ENCODE results near the gene CAPN13.

The CAPN13 gene

DNA sequence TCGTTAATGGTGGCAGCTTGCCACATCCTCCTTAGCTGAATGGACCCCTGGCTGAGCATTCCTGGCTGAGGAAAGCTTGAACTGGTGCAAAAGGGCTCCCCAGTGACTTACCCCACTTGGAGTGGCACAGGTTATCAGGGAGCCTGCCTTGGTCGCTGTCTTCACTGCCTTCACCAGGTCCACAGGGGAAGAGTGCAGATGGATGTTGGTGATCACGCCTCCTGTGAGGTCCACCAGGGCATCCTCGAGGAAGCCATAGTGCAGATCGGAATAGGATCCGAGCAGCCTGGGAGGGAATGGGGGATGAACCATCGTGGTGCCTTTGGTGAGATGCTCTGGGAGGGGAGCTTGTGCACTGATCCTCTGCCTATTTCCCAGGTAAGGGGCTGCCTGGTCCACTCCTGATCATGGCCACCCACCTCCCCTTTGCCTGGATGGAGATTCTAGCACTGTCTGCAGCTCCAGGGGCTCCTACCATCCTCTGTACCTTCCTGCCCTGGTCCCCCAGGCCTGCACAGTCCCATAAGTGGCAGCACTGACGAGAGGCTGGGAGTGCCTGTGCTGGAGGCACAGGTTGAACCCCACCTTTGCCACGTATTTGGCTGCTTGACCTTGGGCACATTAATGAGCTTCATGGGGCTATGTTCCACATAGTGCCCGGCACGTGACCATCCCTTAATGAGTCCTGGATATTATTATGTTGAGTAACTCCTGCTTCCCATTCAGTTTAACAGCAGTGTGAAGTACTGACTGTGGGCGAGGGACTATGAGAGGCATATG, 43.0 kb downstream of the CAPN13 start:
- DNase-seq = no peak

DNA sequence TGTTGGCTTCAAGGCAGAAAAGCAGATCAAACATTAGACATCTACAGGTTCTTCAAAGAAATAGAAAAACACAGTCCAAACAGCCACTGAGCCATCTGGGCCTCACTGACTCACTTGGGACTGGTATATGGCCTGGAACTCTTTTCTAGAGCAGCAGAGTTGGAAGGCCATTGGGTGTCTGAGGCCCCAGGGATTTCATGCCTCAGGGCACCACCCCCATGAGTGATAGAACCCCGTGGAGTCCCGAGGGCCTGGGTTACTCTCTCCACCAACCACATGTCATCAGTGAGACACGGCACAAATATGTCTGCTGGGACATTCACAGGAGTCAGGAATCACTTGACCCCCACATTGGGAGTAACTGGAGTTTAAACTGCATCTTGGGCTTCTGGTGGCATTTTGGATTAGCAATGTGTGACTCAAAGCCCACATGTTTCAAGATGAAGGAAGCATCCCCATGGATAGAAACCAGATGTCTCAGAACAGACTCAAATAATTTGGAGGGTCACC, 44.0 kb downstream of the CAPN13 start:
- no peak for DNase-seq

DNA sequence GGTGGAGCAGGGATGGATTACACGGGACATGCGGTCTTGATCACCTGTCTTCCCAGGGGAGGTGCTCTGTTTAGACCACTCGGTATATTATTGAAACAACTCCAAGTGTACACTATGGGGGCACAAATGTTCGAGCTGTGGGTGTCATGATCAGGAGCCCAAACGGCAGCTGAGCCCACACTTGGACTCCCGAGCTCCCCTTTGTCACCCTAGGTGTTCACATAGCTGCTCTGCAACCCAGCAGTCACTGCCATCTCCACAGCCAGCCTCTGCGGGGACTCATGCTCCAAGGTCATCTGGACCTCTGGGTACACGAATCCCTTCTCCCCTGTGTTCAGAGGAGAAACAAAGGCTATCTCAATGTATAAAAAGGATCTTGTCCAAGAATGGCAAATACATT, 46.0 kb downstream of the CAPN13 start:
- no peak for DNase-seq

DNA sequence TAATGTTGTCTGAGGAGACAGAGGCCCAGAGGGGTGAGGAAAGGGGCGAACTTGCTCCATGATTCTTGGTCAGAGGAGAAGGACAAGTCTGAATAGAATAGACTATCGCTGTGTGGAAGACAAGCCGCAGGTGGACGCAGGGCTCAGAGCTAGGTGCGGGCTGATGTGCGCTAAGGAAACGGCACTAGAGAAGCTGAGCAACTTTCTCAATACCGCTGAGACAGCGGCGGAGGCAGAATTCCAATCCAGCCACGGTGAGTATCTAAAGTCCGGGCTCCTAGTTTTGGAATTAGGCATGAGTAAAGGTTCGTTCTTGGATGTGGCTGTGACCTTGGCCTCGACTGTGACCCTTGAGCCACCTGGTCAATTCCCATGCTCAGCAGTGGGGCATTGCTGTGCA, 47.8 kb downstream of the CAPN13 start:
- no peak for DNase-seq

DNA sequence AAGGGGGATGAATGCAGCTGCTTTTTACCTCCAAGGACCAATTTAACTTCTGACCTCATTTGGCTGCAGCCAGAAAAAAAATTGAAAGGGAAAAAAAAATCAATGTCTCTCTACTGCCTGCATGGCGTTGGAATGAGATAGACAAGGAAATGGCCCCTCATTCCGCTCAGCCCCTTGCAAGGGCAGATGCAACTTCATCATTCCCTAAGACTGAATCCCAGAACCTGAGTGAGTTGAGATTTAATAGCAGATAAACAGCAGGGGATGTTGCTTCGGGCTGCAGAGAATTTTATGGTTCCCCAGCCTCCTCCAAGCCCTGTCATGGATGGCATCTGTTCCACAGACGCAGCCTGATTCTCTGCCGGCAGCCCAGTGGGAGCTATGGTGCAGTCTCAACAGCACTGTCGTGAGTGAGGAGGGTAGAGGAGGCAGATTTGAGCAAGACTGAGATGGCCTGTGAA, 49.0 kb downstream of the CAPN13 start:
- no peak for DNase-seq

DNA sequence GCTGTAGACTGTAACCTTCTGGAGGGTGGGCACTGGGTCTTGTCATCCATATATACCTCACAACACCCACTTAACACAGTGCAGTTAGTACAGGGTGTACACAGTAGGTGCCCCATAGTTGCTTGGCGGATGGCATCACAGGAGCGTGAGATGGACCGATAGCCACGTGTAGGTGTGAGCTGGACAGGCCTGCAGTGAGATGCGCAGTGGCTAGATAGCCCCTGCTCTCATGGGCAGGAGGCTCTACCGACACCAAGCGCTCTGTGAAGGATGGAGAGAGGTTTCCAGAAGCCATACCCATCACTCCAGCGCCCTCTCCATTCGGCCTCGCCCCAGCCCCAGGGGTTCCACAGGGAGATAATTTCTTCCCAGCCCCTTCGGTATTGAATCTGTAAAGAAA, 49.5 kb downstream of the CAPN13 start:
- DNase-seq = no peak

DNA sequence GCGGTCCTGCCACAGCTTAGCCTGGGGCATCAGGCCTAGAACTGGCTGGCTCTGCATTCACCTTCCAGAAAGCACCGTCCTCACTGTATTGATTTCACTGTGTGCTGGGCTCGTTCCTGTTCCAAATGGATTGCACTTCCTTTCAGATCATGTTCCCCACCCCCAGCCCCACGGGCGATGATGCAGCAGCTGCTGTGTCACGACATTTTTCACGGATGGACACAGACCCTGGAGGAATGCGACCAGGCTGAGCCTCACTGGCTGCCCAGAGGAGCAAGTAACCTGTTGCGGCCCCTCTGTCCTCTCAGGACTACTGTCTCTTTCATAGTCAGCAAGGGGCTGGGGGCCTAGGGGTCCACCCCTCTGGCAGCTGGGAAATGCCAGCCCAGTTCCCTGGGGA, 50.3 kb downstream of the CAPN13 start:
- no peak for DNase-seq

DNA sequence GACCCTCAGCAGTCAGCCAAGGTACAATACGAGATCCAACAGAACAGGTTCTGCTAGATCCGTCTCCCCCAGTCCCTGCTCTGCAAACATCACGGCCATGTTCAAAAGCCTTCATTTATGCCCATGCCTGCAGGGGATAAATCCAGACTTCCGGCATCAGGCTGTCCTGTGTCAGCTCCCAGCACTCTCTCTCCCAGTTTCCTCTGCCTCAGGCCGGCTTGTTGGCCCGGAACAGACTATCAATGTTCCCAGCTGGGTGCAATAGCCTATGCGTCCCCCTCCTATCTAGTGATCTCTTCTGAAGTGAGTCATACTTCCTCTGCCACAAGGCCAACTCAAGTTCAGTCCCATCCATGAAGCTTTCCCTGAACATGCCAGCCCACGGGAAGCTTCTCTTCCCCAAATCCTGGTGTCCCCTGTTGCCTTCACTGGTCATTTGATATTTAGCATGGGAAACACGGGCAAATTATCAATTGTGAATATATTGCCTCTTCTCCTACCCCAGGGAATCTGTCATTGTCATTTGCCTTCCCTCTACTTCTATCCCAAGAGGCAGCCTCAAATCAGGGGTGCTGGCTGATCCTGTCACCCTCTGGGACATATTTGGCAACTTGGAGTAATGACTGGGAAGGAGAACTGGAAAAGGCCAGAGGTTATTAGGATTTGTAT, 51.1 kb downstream of the CAPN13 start:
- no peak for DNase-seq

DNA sequence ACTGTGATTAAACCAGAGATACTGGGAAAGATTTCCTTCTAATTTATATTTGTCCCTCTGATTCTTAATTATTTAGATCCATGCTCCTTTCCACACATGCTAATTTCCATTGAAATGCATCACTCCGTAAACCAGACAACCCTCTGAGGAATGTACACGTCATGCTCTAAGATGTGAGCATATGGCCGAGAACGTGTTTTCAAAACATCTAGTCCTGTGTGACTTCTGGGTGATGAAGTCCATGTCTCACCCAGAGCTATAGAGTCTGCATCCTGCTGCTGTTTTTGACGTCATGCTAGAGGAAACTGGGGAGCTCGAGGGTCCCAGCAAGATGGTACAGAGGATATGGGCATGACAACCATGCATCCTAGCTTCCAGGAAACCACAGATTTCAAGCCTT, 53.6 kb downstream of the CAPN13 start:
- no peak for DNase-seq

DNA sequence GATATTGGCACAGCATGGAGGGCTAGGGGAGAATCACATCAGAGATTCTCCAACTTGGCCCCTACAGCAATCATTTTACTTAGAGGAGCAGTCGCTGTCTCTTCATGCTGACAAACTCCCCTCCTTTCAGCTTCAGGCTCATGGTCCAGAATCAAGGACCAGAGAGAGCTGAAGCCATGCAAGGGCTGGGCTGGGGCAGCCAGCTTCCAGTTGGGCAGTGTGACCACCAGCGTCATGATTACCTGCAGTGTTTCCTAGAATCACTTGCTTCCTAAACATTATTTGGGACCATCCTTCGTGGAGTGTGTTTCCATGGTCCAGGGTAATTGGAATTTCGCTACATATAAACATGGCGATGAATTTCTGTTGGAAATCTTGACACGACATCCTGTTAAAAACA, 54.4 kb downstream of the CAPN13 start:
- DNase-seq = no peak

DNA sequence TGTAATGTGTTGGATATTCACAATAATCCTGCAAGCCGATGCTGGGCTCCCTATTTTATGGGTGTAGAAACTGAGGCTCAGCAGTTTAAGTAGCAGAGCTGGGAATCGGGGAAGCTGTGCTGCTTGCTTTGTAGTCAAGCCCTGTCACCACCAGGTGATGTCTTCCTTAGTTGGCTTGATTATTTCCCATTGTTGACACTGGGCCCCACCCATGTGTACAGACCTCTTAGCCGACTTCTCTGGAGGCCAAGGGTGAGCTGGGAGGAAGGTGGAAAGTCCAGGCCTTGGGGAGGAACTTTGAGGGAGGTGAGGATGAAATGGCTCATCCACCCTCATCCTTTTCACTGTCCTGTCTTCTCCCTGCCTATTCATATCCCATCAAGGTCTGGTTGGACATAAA, 60.0 kb downstream of the CAPN13 start:
- no peak for DNase-seq

DNA sequence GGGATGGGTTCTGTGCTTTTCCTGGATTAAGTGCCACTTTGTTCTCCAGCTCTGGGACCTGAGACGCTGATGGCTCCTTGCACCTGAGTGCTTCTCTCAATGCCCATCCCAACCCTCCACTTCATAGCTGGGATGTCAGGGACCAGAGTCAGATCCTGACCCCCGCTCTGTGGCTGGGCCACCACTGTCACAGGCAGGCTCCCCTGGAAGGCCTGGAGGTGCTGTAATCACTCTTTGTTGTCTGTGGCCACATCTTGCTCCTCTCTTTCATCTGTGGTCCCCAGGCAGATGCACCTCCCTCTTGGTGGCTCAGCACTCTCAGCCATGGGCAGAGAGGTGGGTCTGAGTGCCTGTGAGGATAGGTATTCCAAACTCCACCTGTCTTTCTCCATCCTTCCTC, 62.4 kb downstream of the CAPN13 start:
- DNase-seq = no peak

DNA sequence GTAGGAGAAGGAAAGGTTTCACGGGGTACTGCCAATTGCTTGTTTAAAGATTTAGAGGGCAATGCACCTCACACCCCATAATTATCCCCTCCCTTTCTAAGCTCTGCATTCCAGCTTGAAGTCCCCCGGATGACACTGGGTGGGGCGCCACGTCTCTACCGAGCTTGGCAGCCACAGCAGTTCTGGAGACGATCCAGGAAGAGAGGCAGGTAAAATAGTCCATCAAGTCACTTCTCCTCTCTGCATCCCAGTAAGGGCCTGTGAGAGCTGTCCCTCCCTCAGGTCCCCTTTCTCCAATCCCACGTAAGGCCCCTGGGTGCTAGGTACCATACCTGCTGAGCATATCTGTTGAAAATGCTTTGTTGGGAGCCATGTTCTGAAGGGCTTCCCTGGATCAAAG, 65.7 kb downstream of the CAPN13 start:
- no peak for DNase-seq

DNA sequence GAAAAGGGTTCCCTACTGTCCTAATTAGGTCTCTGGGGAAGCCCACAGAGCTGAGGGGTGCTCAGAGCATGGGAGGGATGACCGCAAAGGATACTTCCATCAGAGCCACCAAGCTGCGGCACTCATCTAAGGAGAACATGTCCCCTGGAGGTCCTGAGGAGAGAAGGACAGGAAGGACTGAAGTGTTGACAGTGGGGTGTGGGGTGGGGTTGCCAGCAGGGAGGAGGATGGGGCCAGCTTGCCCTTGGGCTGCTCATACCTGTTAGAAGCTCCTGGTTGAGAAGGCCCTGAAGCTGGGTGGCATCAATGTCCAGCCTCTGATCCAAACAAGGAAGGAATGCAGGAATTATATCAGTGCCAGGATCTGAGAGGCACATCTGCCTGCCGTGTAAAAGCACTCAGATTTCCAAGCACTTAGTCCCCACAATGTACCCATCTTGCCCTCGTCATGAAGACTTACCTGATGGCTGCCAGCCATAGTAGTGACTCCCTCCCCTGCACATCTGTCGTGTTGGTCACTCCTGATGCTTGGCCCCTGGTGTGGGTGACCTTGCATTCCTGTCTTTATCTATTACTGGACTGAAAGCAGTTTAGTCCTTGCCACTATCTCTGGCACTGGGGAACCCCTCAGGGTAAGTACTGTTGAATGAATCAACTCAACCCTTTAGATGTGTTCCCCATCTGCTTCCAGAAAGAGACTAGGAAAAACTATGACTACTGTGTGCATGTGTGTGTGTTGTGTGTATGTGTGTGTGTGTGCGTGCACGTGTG, 68.9 kb downstream of the CAPN13 start:
- no peak for DNase-seq

DNA sequence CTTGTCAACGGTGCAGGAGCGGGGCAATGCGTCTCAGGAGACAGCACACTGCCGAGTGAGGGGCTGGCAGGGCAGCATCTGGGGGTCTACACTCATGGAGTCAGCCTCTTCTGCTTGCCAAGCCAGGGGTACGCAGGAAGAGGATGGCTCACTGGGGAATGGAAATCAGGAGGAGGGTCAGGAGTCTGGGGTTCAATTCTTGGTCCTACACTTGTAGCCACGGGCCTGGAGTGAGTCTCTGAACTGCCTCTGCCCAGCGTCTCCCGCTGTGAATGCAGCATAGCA, 70.0 kb downstream of the CAPN13 start:
- DNase-seq = no peak

DNA sequence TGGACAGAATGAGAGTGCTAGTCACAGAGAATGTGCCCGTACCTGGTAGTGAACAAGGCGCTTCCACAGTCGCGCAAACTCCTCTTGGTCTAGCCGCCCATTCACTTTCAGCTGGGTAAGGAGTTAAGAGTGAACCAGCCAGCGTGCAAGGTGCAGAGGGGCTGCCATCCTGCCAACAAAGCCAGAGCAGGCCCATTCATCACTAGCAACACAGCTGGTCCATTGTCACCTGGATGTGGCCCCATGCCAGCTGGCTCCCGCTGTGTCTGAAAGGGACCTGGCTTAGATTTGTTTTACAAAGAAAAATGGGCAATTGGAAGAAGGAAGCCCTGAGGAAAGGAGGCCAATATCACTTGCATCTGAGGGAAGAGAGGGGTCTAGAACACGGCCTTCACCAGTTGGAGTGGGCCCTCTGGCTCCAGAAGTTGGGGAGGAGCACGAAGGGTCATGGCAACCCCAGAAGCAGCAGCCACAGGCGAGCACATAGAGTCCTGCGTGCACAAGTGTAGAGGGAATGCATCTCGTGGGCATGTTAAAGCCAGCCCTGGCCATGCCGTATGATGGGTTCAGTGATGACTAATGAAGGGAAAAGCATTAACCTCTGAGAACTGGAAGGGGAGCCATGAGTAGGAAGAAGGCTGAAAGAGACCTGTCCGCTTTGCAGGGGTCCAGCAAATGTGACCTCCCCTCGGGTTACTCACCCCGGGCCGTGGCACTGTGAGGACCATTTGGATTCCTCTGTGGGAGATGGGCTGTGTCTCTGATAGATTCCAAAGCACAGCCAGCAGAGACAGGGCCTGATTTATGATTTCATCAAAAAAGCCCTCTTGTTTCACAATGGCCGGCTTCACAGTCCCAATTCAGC, 70.6 kb downstream of the CAPN13 start:
- no peak for DNase-seq

DNA sequence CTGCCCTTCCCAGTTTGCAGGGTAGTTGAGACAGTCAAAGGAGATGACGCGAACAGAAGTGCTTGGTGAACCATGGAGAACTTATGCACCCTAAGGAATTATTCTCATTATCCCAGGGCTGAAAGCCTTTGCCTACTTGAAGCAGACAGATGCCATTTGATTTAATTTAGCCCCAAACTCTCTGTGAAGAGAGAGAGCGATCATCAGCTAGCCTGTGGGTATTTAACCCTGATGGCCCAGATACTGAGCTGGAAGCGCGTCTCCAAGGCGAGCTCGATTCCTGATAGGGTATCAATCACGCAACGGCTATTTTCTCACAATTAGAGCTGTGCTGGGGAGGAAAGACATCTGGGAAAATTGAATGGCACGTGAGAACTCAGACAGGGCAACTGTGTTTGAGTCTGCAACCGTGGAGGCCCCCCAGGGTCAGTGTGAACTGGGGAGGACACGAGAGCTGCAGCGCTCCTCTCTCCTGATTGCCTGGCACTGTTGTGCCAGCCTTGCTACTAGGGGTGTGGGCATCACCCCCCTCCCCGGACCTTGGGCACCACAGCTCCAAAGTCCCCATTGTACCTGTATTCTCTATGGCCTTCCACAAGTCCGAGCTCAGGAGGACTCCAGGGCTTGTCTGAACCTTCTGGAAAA, 73.2 kb downstream of the CAPN13 start:
- DNase-seq = no peak

DNA sequence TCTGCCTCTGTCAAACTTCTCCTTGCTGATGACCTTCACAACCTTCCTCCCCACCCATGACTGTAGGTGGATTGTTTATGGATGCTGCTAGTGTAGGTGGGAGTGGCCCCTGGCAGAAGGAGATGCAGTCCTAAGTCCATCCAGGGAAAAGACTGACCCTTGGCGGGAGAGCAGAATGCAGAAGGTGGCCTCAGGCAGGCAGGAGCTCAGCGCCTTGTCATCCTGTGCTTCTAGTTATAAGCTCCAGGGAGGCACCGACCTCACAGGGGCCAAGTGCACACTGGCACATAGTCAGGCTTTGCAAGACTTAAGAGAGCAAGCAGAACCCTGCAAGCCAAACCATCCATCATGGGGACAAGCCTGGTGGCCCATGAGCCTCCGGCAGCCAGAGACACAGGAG, 74.4 kb downstream of the CAPN13 start:
- no peak for DNase-seq

DNA sequence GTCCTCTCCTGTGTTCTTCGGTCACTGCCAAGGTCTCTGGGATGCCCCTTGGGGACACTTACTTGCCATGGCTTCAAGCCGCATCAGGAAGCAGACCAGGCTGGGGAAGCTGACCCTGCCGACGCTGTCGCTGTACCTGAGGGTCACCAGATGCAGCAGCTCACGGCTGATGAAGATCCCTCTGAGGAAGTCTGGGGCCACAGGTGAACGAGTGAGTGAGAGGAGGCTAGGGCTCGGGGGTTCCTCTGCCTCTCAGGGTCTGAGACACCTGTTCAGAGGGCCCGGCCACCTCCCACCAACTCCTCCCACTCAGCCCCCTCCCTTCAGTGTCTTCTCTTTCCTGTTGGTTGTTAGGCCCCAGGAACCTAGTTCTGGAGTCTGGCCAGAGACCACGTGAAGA, 74.9 kb downstream of the CAPN13 start:
- DNase-seq = no peak

DNA sequence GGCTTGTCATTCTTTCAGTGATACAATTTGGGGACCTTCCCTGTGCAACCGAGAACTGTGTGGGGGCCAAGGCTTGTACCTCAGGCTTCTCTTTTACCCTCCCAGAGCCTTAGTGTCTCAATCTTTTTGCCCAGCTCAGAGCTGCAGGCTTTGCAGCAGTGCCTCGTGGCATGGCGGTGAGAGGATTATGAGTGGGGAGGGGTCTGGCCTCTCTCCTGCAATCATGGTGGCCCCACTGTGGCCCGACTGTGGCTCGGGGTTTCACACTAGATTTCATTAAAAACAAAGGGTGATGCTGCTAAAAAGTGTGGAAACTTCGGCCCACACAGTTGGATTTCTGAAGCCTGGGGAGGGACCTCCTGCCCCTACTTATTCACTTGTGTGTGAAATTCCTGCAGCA, 75.5 kb downstream of the CAPN13 start:
- no peak for DNase-seq

DNA sequence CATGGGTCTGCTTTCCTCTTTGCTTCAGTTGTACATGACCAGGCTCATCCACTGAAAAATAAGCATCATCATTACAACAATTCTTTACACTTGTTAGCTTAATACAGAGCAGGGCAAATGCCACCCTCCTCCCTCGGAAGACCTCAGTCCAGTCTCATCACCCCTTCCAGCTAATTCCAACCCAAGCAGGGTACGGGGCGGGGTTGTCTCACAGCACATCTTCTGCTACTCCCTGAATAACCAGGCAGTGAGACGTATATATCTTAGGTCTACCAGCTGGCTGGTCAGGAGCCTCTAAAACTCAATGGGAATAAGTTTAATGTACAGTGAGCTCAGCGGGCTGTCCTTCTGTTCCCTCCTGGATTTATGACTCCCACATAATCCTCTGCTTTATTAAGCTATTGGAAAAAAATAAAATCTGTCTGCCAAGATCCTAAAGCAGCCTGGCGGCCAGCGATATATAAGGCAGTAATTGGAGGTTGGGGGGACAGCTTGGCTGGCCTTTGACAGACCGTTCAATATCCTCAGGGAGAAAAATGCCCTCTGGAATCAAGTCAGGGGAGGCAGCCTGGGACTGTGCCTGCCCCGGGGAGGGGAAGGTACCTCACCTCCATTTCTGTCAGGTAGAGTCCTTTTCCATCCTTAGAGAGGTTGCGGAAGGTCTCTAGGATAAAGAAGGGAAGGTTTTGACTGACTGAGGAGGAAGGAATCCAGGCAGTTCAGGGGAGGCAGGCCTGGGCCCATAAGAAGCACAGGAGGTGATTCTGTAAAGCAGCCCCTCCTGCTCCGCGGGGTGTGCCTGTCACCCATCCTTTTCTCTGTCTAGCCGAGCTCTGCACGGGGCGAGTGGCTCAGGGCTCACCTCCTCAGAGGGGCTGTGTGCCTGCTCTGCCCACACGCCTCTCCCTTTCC, 76.3 kb downstream of the CAPN13 start:
- no peak for DNase-seq
